Pericardium fibroblast (primary cell): Measurements from ENCODE around the gene GPAM. TPM values are rescaled to one million over a fixed set of nuclear protein-coding genes. Genes with fewer than 3 reads are reported as not detected.

Source experiments
- total RNA-seq: library from RNA; depleted of rRNA; stranded (reverse); fragments of >200 nt; gene quantifications from 2 replicates; pipeline ENCODE4 v1.2.3, GENCODE V29; 2015

Gene GPAM
- 4.9 and 5.1 TPM in 2 replicates for total RNA-seq

GRCh38 chr10:112183329-112184051 is at the start of gene GPAM:
Gene GPAM (minus strand): TSS chr10:112183765. CDS start chr10:112181784, 1,981 bp downstream.

Other genes starting within 250 kb of the GPAM start
- not detected in 2 replicates for gene TECTB, start 99.6 kb upstream of the GPAM start, total RNA-seq
- 4.3 and 6.5 TPM in 2 replicates for gene ACSL5, start 190.4 kb upstream of the GPAM start, total RNA-seq